ENCODE data around the gene USH1C.

USH1C gene

DNA sequence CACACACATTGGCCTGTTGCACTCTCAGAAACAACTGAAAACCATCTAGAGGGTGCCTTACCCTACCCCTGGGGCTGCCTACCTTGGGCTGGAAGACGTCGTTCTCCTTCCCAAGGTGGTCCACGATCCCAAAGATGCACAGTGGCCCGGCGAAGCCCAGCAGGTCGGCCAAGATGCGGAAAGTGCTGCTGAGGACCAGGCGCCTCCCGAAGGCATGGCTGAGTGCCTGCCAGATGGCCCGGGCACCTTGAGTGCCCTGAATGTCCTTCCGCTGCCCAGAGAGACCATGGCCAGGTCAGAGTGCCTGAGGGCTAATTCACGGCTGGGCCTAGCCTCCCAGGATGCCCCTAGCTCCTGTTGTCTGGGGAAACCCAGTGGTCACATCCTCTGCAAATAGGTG lies 83.8 kb downstream of the USH1C start:
- DNase-seq = no peak

- no peak for DNase-seq
Measured at GRCh38 chr11:17459236-17459896, 84.8 kb downstream of the USH1C start.

GRCh38 chr11:17458268-17458667 lies 85.9 kb downstream of the USH1C start:
- DNase-seq = no peak

- DNase-seq = no peak
Measured at GRCh38 chr11:17457396-17458173, 86.6 kb downstream of the USH1C start.

DNA sequence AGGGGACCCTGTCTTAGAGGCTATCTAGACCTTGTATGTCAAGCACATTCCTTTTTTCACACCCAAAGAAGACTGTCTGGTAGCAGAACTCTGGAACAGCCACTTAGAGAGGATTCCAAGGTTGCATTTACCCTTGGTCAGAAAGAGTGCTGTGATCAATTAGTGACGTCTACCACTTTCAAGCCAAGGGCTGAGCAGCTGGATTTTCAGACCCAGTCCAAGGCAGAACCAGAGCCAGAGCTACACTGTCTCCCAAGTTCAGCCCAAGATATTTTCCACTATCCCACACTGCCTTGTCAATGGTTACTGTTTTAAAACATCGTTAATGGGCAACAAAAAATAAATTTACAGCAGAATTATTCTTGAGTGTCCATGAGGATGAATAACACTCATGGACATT lies 91.5 kb downstream of the USH1C start:
- DNase-seq = no peak

GRCh38 chr11:17449158-17449557 lies 95.1 kb downstream of the USH1C start:
- no peak for DNase-seq

GRCh38 chr11:17446482-17446881 lies 97.7 kb downstream of the USH1C start:
- DNase-seq = no peak

DNA sequence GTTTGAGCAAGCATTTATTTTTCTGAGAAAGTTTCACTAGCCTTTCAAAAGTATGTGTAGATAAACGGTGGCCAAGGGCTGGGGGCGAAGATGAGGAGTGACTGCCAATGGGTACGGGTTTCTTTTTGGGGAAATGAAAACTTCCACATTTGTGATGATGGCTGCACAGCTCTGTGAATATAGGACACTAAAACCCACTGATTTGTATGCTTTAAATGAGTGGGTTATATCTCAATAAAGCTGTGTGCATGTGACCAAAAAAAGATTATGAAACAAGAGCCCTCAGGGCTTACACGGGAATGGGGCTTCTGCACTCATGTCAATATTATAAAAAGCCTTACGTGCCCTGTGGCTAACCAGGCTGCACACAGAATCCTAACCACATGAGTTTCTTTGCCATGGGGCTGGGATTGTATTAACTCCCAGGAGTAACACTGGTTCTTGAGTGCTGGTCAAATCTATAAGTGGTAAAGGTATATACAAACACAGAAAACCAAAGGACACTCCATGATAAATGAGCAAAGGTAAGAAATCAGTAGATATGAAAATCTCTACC lies 98.9 kb downstream of the USH1C start:
- DNase-seq = no peak

- DNase-seq = no peak
Measured at GRCh38 chr11:17443926-17444690, 100.1 kb downstream of the USH1C start.
